Vein endothelial cell (primary cell): ENCODE measurements around the gene C19orf47. TPM values are rescaled to one million over a fixed set of nuclear protein-coding genes. Genes with fewer than 3 reads are reported as not detected.

Experiments
- small RNA-seq: library from RNA; depleted of rRNA; stranded (forward); fragments of <200 nt; gene quantifications from one replicate; pipeline ENCODE3, GENCODE V24; 2012
- total RNA-seq: library from RNA; depleted of rRNA; stranded (reverse); fragments of >200 nt; gene quantifications from 2 replicates; pipeline ENCODE4 v1.2.3, GENCODE V29; 2012

C19orf47 gene
- total RNA-seq: 7.3 and 7.8 TPM in 2 replicates

GRCh38 chr19:40348125-40348913 is at the start of gene C19orf47, which contains the start of gene PLD3:
Gene C19orf47, minus strand, starts transcription at chr19:40348397. Its CDS starts 6,540 bp downstream, at chr19:40341857.
Gene PLD3, plus strand, starts transcription at chr19:40348695. Its CDS starts 17,789 bp downstream, at chr19:40366484.

GRCh38 chr19:40390084-40390742 is 42.0 kb upstream of the C19orf47 start, which contains the start of gene HIPK4:
Gene HIPK4, minus strand, starts transcription at chr19:40390181. Its CDS starts 279 bp downstream, at chr19:40389902.

GRCh38 chr19:40284501-40285352 is 63.5 kb downstream of the C19orf47 start, which contains the start of gene AKT2:
Gene AKT2, minus strand, starts transcription at chr19:40285345. Its CDS starts 20,078 bp downstream, at chr19:40265267.

Small RNA genes lying within 50 kb of the gene (small RNA-seq; reads per million reads assigned to genes)
- gene MIR641 (46.9 reads per million, percentile 98 among the genes with 10 or more reads in this experiment), gene MIR6796 (not detected), gene RF00019 (not detected), gene RNU6-945P (not detected)

Other genes with a start within 250 kb of the C19orf47 start
- 8.5 and 8.7 TPM in 2 replicates for gene MAP3K10, start 157.0 kb downstream of the C19orf47 start, total RNA-seq
- not detected in 2 replicates for gene TTC9B, start 130.0 kb downstream of the C19orf47 start, total RNA-seq
- under 0.01 TPM in 1 of 2 replicates, not detected in the other for gene CCNP, start 121.7 kb downstream of the C19orf47 start, total RNA-seq
- 40.0 and 45.1 TPM in 2 replicates for gene AKT2, start 63.1 kb downstream of the C19orf47 start, total RNA-seq
- gene PLD3, start 298 bp upstream of the C19orf47 start, total RNA-seq: 202 and 270 TPM in 2 replicates
- under 0.01 and 0.10 TPM in 2 replicates for gene HIPK4, start 41.8 kb upstream of the C19orf47 start, total RNA-seq
- gene PRX, start 65.0 kb upstream of the C19orf47 start, total RNA-seq: 1.2 and 1.3 TPM in 2 replicates
- 11.4 and 16.3 TPM in 2 replicates for gene SERTAD1, start 77.6 kb upstream of the C19orf47 start, total RNA-seq
- gene SERTAD3, start 95.9 kb upstream of the C19orf47 start, total RNA-seq: 28.3 and 34.3 TPM in 2 replicates
- 41.4 and 51.0 TPM in 2 replicates for gene BLVRB, start 117.3 kb upstream of the C19orf47 start, total RNA-seq
- not detected in 2 replicates for gene SPTBN4, start 118.6 kb upstream of the C19orf47 start, total RNA-seq
- gene SHKBP1, start 228.5 kb upstream of the C19orf47 start, total RNA-seq: 20.2 and 29.7 TPM in 2 replicates